Stimulated activated CD4-positive, alpha-beta T cell treated with anti-CD3 and anti-CD28 coated beads, Interleukin-4, amount 100 ng/mL, for 48 hours (primary cell): Measurements from ENCODE around the gene ZSCAN10.
"Not testable (repeated sequence)": the region's sequence is repeated elsewhere in the genome, so short reads cannot be mapped to it uniquely, and the experiment has no call there.

Experiments used
- DNase-seq, 2 donors: peaks; one replicate each; pipeline ENCODE4 v3.0.0-alpha.2; 2020; ENCODE audit warnings: low read depth in 2 of 2

The ZSCAN10 gene

DNA sequence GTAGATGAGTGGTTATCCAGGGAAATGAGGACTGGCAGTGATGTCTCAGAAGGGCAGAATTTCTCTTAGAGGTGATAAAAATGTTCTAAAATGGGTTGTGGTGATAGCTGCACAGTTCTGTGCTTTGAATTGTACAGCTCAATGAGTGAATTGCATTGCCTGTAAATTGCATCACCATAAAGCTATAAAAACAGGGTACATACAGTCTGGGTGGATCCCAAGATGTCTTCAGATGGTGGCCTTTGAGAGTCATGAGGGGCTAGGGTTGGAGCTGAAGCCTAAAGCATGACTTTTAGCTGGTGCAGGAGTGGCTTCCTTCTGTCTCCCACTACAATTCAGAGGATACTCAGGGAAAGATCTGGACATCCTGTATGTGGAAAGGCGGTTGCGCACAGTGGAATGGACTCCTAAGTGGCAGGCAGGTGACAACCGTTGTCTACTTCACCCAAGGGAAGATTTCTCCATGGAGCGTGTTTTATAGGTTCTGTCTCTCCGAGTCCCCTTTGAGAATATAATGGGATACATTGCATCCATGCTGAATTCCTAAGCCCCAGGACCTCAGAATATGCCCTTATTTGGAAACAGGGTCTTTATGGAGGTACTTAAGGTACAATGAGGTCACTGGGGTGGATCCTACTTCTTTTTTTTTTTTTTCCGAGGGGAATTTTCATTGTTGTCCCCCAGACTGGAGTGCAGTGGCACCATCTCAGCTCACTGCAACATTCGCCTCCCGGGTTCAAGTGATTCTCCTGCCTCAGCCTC, 35.3 kb downstream of the ZSCAN10 start:
- DNase-seq, result no peak

GRCh38 chr16:3062553-3062952, 36.5 kb downstream of the ZSCAN10 start:
- no peak for DNase-seq

DNA sequence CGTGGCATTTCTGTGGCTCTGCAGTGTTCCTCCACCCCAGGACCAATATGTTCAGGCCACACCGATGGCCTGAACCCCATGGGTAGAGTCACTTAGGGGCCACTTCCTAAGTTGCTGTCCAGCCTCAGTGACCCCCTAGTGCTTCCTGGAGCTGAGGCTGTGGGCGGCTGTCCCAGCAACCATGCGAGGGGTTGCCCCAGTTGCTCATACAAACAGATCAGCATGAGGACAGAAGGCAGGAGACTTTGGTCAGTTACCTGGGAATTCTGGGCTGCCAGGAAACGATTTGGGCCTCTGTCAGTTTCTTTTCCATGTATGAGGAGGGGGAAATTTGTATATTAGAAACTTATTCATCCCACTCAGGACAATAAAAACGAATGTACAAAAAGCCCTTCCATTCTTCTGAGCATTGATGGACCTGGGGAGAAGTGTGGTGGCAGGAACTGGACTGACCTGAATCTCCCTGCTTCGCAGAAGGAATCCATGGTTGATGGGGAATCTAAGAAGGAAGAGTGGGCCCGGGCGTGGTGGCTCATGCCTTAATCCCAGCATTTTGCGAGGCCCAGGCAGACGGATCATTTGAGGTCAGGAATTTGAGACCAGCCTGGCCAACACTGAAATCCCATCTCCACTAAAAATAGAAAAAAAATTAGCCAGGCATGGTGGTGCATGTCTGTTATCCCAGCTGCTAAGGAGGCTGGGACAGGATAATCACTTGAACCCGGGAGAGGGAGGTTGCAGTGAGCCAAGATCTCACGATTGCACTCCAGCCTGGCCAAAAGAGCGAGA, 38.6 kb downstream of the ZSCAN10 start:
- DNase-seq, result no peak

DNA sequence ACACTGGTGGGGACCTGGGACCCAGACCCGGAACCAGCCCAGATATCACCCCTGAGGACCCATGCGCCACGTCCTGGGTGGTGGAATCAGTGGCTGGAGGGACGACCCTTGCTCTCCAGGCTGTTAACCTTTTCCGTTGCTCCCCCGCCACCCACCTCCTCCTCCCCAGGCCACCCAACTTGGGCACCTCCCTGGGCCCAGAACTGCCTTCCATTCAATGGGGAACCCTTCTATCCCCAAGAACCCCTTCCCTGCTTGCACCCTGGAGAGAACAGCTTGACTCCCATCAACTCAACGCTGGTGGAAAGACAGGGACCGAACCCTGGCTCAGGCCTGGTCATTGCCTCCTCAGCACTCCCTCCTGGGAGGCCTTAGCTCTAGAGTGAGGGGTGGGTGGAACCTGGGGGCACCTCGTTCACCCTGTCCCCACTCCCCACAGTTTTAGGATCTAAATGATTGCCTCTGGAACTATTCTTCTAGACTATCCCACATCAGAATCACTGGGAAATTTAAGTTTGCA, 39.3 kb downstream of the ZSCAN10 start:
- DNase-seq, result no peak

- peak; percentile 83 to 84 for DNase-seq
Measured at GRCh38 chr16:3059041-3059722, 39.9 kb downstream of the ZSCAN10 start.

DNA sequence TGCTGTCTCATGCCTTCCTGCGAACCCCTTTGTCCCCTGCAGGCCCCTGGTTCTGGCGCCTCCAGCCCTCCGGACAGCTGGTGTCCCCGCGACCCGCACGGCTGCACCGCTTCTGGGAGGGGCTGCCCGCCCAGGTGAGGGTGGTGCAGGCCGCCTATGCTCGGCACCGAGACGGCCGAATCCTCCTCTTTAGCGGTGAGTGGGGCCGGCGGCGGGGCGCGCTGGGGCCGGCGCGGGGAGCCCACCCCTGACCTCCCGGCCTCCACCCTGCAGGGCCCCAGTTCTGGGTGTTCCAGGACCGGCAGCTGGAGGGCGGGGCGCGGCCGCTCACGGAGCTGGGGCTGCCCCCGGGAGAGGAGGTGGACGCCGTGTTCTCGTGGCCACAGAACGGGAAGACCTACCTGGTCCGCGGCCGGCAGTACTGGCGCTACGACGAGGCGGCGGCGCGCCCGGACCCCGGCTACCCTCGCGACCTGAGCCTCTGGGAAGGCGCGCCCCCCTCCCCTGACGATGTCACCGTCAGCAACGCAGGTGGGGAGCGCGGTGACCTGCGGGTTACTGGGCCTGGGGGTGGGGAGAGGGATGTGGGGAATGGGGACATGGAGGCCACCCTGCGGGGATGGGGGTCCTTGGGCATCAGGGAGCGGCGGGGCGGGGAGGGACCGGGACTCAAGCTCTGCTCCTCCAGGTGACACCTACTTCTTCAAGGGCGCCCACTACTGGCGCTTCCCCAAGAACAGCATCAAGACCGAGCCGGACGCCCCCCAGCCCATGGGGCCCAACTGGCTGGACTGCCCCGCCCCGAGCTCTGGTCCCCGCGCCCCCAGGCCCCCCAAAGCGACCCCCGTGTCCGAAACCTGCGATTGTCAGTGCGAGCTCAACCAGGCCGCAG, 40.7 kb downstream of the ZSCAN10 start:
- DNase-seq, result no peak

DNA sequence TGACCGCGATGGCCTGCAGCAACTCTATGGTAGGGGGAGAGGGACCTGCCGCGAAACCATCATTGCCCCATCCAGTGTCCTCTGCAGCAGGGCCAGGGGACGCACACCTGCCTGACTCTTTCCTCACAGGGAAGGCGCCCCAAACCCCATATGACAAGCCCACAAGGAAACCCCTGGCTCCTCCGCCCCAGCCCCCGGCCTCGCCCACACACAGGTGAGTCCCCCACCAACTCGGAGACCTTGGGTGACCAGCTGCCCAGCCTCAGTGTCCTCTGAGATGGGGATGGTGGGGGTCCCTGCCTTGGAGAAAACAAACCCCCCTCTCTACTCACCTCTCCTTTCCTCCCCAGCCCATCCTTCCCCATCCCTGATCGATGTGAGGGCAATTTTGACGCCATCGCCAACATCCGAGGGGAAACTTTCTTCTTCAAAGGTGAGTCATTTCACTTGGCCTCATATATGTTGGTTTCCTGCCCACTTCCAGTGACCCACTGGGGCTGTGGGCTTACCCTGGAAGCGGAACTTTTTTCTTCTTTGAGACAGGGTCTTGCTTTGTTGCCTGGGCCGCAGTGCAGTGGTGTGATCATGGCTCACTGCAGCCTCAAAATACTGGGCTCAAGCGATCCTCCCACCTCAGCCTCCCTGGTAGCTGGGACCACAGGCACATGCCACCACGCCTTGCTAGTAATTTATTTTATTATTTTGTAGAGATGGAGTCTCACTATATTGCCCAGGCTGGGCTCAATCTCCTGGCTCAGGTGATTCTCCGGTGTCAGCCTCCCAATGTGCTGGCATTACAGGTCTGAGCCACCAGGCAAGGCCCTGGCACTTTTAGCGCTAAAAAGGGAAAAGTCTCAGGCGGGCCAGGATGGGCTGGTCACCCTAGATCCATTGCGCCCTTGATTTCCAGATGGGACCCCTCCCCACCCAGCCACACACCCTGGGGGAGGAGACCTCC, 41.6 kb downstream of the ZSCAN10 start:
- DNase-seq, result no peak

GRCh38 chr16:3056336-3057180, 42.5 kb downstream of the ZSCAN10 start:
- no peak for DNase-seq

GRCh38 chr16:3055734-3056115, 43.4 kb downstream of the ZSCAN10 start:
- not testable (repeated sequence) for DNase-seq

DNA sequence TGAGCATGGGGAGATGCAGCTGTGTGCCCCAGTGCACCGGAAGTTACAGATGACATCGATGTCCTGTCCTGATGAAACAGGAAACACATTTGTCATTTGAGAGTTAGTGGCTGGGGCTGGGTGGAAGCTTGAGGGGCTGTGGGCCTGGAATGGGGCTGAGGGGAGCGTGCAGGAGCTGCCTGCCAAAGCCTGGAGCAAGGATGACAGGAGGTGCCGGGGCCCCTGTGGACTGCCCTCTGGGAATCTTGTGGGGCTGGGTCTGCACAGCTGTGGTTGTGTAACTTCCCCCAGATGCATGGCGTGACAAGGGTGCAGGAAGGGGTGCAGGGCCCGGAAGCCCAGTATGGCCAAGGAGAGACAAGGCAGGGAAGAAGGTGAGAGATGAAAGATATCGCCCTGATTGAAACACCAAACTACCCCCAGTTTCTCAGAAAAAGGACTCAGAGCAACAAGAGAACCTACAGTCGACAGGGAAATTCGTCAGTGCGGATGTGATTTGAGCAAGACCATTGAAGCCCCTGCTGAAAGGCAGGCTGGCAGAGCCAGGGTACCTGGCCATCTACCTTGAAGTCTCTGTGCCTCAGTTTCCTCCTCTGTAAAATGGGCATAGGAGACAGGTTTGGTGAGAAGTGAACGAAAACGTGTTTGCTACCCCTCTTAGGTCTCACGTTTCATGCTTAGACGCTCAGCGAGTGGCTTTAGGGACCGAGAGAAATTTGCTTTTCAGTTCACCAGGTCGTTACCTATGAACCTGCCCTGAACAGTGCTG, 43.9 kb downstream of the ZSCAN10 start:
- no peak for DNase-seq

DNA sequence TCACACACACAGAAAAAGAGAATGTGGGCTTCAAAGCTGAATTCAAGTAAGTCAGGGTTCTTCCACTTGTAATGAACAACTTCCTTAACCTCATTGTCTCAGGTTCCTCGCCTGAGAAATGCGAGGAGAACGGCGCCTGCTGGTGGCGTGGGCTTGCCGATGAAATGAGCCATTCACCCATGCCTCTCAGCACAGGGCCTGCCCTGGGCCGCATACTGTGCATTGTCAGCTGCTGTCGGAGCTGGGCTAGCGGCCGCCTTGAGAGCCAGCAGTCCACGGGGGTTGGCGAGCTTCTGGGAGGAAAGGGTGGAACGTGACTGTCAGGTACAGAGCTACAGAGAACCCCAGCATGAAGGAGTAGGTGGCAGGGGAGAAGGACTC, 45.8 kb downstream of the ZSCAN10 start:
- not testable (repeated sequence) for DNase-seq

GRCh38 chr16:3052571-3053329, 46.3 kb downstream of the ZSCAN10 start:
- not testable (repeated sequence) for DNase-seq

- DNase-seq, result no peak
Measured at GRCh38 chr16:3051494-3051893, 47.6 kb downstream of the ZSCAN10 start.

- DNase-seq, result no peak
Measured at GRCh38 chr16:3051009-3051408, 48.1 kb downstream of the ZSCAN10 start.

DNA sequence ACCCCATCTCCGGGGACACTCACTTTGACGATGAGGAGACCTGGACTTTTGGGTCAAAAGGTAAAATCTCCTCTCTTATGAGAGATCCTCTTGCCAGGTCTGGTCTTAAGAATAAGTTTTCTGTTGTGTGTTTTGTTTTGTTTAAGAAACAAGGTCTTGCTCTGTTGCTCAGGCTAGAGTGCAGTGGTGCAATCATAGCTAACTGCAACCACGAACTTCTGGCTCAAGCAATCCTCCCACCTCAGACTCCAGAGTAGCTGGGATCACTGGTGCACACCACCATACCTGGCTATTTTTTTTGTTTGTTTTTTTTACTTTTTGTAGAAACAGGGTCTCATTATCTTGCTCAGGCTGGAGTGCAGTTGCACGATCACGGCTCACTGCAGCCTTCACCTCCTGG, 48.6 kb downstream of the ZSCAN10 start:
- DNase-seq, result no peak

DNA sequence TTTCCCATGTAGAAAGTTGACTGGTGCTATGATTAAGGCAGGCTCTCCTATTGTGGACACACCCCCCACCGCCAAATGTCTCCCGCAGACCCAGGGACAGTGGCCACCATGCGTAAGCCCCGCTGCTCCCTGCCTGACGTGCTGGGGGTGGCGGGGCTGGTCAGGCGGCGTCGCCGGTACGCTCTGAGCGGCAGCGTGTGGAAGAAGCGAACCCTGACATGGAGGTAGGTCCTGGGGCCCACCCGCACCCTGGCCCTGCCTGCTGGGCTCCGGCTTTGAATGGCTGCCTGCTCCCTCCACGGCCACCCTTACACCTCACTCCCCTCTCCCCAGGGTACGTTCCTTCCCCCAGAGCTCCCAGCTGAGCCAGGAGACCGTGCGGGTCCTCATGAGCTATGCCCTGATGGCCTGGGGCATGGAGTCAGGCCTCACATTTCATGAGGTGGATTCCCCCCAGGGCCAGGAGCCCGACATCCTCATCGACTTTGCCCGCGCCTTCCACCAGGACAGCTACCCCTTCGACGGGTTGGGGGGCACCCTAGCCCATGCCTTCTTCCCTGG, 49.1 kb downstream of the ZSCAN10 start:
- no peak for DNase-seq

- DNase-seq, result no peak
Measured at GRCh38 chr16:3047387-3047720, 51.7 kb downstream of the ZSCAN10 start.
